C4-2B (cell line): Measurements from ENCODE around the gene POLR3A.
"Not testable (repeated sequence)": the region's sequence is repeated elsewhere in the genome, so short reads cannot be mapped to it uniquely, and the experiment has no call there.

Source experiments
- CTCF ChIP-seq: fragments of 450-650 bp; conservative IDR thresholded peaks from 2 replicates; pipeline ENCODE4 v1.5.1; 2017; ENCODE audit warnings: mild to moderate bottlenecking
- ZFX ChIP-seq: fragments of 450-650 bp; IDR thresholded peaks from 2 replicates; pipeline ENCODE4 v1.6.1; 2017

GRCh38 chr10:78075806-78076205 is 46.5 kb upstream of the POLR3A start:
- TF ChIP-seq CTCF, ZFX: not testable (repeated sequence)
